Muscle of back (tissue), 11 donors: ENCODE data around the gene COL4A1. TPM values are rescaled to one million over a fixed set of nuclear protein-coding genes. Genes with fewer than 3 reads are reported as not detected.
A peak's percentile ranks its signal among the peaks of the same experiment; 100 is the strongest.

Experiments
- DNase-seq, 3 donors: peaks; one replicate each; pipeline versions ENCODE4 v3.0.0 to v3.0.0-alpha.2; 2013
- polyA plus RNA-seq, 10 donors: library from polyadenylated mRNA; unstranded; fragments of 120-200 nt; gene quantifications; one replicate each; pipeline ENCODE4 v1.2.1, GENCODE V29; 2013; ENCODE audit not compliant: insufficient read length in 10 of 10

The COL4A1 gene
- polyA plus RNA-seq, 10 donors: 614 to 866 (median 684) TPM

- DNase-seq: no peak
Observed at GRCh38 chr13:110343241-110343865, 36.4 kb upstream of the COL4A1 start.

- DNase-seq: no peak
Observed at GRCh38 chr13:110342474-110342873, 35.5 kb upstream of the COL4A1 start.

- DNase-seq: no peak
Observed at GRCh38 chr13:110341445-110342244, 34.7 kb upstream of the COL4A1 start.

GRCh38 chr13:110340812-110341444 lies 34.0 kb upstream of the COL4A1 start:
- peak in 1 of 3 donors; percentile 76 for DNase-seq

GRCh38 chr13:110339975-110340550 lies 33.1 kb upstream of the COL4A1 start:
- DNase-seq: no peak

- DNase-seq: no peak
Observed at GRCh38 chr13:110339263-110339662, 32.3 kb upstream of the COL4A1 start.

GRCh38 chr13:110338441-110339101 lies 31.6 kb upstream of the COL4A1 start:
- DNase-seq: peak; percentile 79 to 96 (median 89)

- peak in 1 of 3 donors; percentile 67 for DNase-seq
Observed at GRCh38 chr13:110337247-110337646, 30.3 kb upstream of the COL4A1 start.

GRCh38 chr13:110336681-110337080 lies 29.7 kb upstream of the COL4A1 start:
- DNase-seq: no peak

GRCh38 chr13:110336108-110336507 lies 29.2 kb upstream of the COL4A1 start:
- DNase-seq: no peak

- no peak for DNase-seq
Observed at GRCh38 chr13:110334841-110335490, 28.0 kb upstream of the COL4A1 start.

- peak in 1 of 3 donors; percentile 80 for DNase-seq
Observed at GRCh38 chr13:110334256-110334655, 27.3 kb upstream of the COL4A1 start.

GRCh38 chr13:110333837-110334236 lies 26.9 kb upstream of the COL4A1 start:
- no peak for DNase-seq

GRCh38 chr13:110332750-110333149 lies 25.8 kb upstream of the COL4A1 start:
- no peak for DNase-seq

GRCh38 chr13:110331362-110331761 lies 24.4 kb upstream of the COL4A1 start:
- no peak for DNase-seq

- DNase-seq: no peak
Observed at GRCh38 chr13:110330491-110331011, 23.6 kb upstream of the COL4A1 start.

- DNase-seq: no peak
Observed at GRCh38 chr13:110329798-110330461, 23.0 kb upstream of the COL4A1 start.

GRCh38 chr13:110329258-110329657 lies 22.3 kb upstream of the COL4A1 start:
- no peak for DNase-seq

- no peak for DNase-seq
Observed at GRCh38 chr13:110328573-110328972, 21.6 kb upstream of the COL4A1 start.

GRCh38 chr13:110327051-110327721 lies 20.2 kb upstream of the COL4A1 start:
- DNase-seq: peak in 1 of 3 donors; percentile 81
